HEK293 (cell line): ENCODE data around the gene DMPK.

Experiments used
- GLI4 ChIP-seq: fragments of 450-650 bp; formaldehyde crosslinking; IDR thresholded peaks from 2 replicates; pipeline ENCODE4 v1.5.1; 2016; ENCODE audit warnings: missing biosample characterization, missing genetic modification characterization
- INSM2 ChIP-seq: fragments of 450-650 bp; formaldehyde crosslinking; IDR thresholded peaks from 2 replicates; pipeline ENCODE4 v1.5.1; 2016; ENCODE audit warnings: missing biosample characterization, missing genetic modification characterization
- KLF8 ChIP-seq: fragments of 450-650 bp; formaldehyde crosslinking; IDR thresholded peaks from 2 replicates; pipeline ENCODE4 v1.5.1; 2016; ENCODE audit warnings: missing biosample characterization, missing genetic modification characterization
- OSR2 ChIP-seq: fragments of 450-650 bp; formaldehyde crosslinking; IDR thresholded peaks from 2 replicates; pipeline ENCODE4 v1.5.1; 2016; ENCODE audit warnings: missing biosample characterization, missing genetic modification characterization
- OVOL3 ChIP-seq: fragments of 450-650 bp; formaldehyde crosslinking; IDR thresholded peaks from 2 replicates; pipeline ENCODE4 v1.5.1; 2016; ENCODE audit warnings: missing biosample characterization, missing genetic modification characterization
- SALL2 ChIP-seq: fragments of 450-650 bp; formaldehyde crosslinking; IDR thresholded peaks from 2 replicates; pipeline ENCODE4 v1.5.0; 2017; ENCODE audit warnings: missing biosample characterization, mild to moderate bottlenecking, missing genetic modification characterization, borderline replicate concordance
- SP2 ChIP-seq: fragments of 450-650 bp; formaldehyde crosslinking; IDR thresholded peaks from 2 replicates; pipeline ENCODE4 v1.5.1; 2016; ENCODE audit warnings: missing biosample characterization, missing genetic modification characterization
- SP3 ChIP-seq: fragments of 450-650 bp; formaldehyde crosslinking; IDR thresholded peaks from 2 replicates; pipeline ENCODE4 v1.5.1; 2016; ENCODE audit warnings: missing biosample characterization, missing genetic modification characterization
- YY1 ChIP-seq: fragments of 450-650 bp; formaldehyde crosslinking; IDR thresholded peaks from 2 replicates; pipeline ENCODE4 v1.5.1; 2018; ENCODE audit warnings: missing biosample characterization, missing genetic modification characterization
- ZBTB21 ChIP-seq: fragments of 450-650 bp; formaldehyde crosslinking; IDR thresholded peaks from 2 replicates; pipeline ENCODE4 v1.5.1; 2017; ENCODE audit warnings: missing biosample characterization, missing genetic modification characterization
- ZNF121 ChIP-seq: fragments of 450-650 bp; formaldehyde crosslinking; IDR thresholded peaks from 2 replicates; pipeline ENCODE4 v1.5.1; 2016; ENCODE audit warnings: missing biosample characterization, missing genetic modification characterization
- ZNF175 ChIP-seq: fragments of 450-650 bp; formaldehyde crosslinking; IDR thresholded peaks from 2 replicates; pipeline ENCODE4 v1.5.1; 2016; ENCODE audit warnings: missing biosample characterization, missing genetic modification characterization
- ZNF184 ChIP-seq: fragments of 450-650 bp; IDR thresholded peaks from 2 replicates; pipeline ENCODE4 v1.5.1; 2018; ENCODE audit warnings: missing biosample characterization, mild to moderate bottlenecking, missing genetic modification characterization
- ZNF2 ChIP-seq: fragments of 450-650 bp; formaldehyde crosslinking; IDR thresholded peaks from 2 replicates; pipeline ENCODE4 v1.5.1; 2016; ENCODE audit warnings: missing biosample characterization, missing genetic modification characterization
- ZNF26 ChIP-seq: fragments of 450-650 bp; formaldehyde crosslinking; IDR thresholded peaks from 2 replicates; pipeline ENCODE4 v1.5.1; 2016; ENCODE audit warnings: missing biosample characterization, missing genetic modification characterization
- ZNF280D ChIP-seq: fragments of 450-650 bp; formaldehyde crosslinking; IDR thresholded peaks from 2 replicates; pipeline ENCODE4 v1.5.1; 2016; ENCODE audit warnings: missing biosample characterization, missing genetic modification characterization
- ZNF529 ChIP-seq: fragments of 450-650 bp; formaldehyde crosslinking; IDR thresholded peaks from 2 replicates; pipeline ENCODE4 v1.5.1; 2017; ENCODE audit warnings: missing genetic modification characterization, missing biosample characterization; ENCODE audit not compliant: insufficient replicate concordance
- ZNF544 ChIP-seq: fragments of 450-650 bp; formaldehyde crosslinking; IDR thresholded peaks from 2 replicates; pipeline ENCODE4 v1.5.0; 2017; ENCODE audit warnings: missing biosample characterization, missing genetic modification characterization
- ZNF629 ChIP-seq: fragments of 450-650 bp; formaldehyde crosslinking; IDR thresholded peaks from 2 replicates; pipeline ENCODE4 v1.5.1; 2017; ENCODE audit warnings: missing biosample characterization, missing genetic modification characterization
- ZNF645 ChIP-seq: fragments of 450-650 bp; formaldehyde crosslinking; IDR thresholded peaks from 2 replicates; pipeline ENCODE4; 2016; ENCODE audit warnings: missing biosample characterization, missing genetic modification characterization
- ZNF777 ChIP-seq: fragments of 450-650 bp; formaldehyde crosslinking; IDR thresholded peaks from 2 replicates; pipeline ENCODE4 v1.5.1; 2017; ENCODE audit warnings: missing biosample characterization, missing genetic modification characterization, borderline replicate concordance
- ZNF843 ChIP-seq: fragments of 450-650 bp; formaldehyde crosslinking; IDR thresholded peaks from 2 replicates; pipeline ENCODE4 v1.5.1; 2016; ENCODE audit warnings: missing biosample characterization, missing genetic modification characterization
- ZSCAN23 ChIP-seq: fragments of 450-650 bp; formaldehyde crosslinking; IDR thresholded peaks from 2 replicates; pipeline ENCODE4 v1.5.1; 2016; ENCODE audit warnings: missing biosample characterization, missing genetic modification characterization
- TF ChIP-seq, protein P1 (sequence below): fragments of 450-650 bp; formaldehyde crosslinking; IDR thresholded peaks from 2 replicates; pipeline ENCODE4 v1.5.1; 2016; ENCODE audit warnings: missing biosample characterization, missing genetic modification characterization

The DMPK gene

DNA sequence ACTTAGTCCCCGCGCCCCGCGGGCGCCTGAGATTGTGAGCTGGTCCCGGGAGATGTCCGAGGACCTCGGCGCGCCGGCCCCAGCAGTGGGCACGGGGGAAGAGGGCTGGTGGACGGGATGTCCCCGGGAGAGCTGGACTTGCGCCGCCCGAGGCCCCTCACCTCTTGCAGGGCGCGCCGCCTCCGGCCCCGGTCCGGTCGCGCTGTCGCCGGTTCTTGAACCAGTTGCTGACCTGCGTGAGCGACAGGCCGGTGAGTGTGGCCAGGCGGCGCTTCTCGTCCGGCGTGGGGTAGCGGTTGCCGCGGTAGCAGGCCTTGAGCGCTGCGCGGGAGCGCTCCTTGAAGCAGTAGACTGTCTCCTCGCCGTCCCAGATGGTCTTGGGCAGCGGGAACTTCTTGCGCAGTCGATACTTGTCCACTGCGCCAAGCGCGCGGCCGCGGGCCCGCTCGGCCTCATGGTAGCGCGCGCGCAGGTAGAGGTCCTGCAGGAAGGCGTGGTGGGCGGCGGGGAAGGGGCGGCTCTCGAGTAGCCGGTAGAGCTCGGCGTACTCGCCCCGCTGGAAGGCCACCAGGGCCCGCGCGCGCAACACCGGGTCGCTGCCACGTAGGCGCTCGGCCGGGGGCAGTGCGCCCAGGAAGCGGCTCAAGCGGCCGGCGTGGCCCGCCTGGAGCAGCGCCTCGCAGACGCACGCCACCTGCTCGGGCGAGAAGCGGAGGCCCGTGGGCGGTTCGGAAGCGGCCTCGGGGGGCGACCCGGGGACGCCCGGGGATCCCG lies 14.2 kb downstream of the DMPK start (continued):
- TF ChIP-seq SP3 (tag by site-specific recombination) (peak; percentile 35), OSR2 (tag by site-specific recombination) (no peak), ZNF544 (tag by site-specific recombination) (no peak), ZNF645 (tag by site-specific recombination) (no peak), ZNF121 (tag by site-specific recombination) (no peak), GLI4 (tag by site-specific recombination) (0 out of 2 replicates have a peak, but pooled peaks have one; percentile 36), OVOL3 (tag by site-specific recombination) (no peak), YY1 (tag by site-specific recombination) (no peak), ZNF175 (tag by site-specific recombination) (no peak), SALL2 (no peak), ZNF2 (tag by site-specific recombination) (no peak), INSM2 (tag by site-specific recombination) (no peak), ZNF280D (tag by site-specific recombination) (no peak), ZNF629 (tag by site-specific recombination) (no peak), ZBTB21 (no peak), SP2 (tag by site-specific recombination) (peak; percentile 35), ZNF26 (tag by site-specific recombination) (no peak), ZNF843 (no peak), ZSCAN23 (tag by site-specific recombination) (no peak), ZNF184 (tag by site-specific recombination) (no peak), ZNF529 (tag by site-specific recombination) (no peak), ZNF777 (tag by site-specific recombination) (0 out of 2 replicates have a peak, but pooled peaks have one; percentile 35), KLF8 (tag by site-specific recombination) (peak; percentile 86)
- TF ChIP-seq, protein P1, sequence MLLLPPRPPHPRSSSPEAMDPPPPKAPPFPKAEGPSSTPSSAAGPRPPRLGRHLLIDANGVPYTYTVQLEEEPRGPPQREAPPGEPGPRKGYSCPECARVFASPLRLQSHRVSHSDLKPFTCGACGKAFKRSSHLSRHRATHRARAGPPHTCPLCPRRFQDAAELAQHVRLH (tag by site-specific recombination), result no peak
